Measurements from ENCODE around the gene MRAP2.

MRAP2 gene

GRCh38 chr6:84136364-84137050 lies 102.9 kb downstream of the MRAP2 start:
- DNase-seq, result no peak

DNA sequence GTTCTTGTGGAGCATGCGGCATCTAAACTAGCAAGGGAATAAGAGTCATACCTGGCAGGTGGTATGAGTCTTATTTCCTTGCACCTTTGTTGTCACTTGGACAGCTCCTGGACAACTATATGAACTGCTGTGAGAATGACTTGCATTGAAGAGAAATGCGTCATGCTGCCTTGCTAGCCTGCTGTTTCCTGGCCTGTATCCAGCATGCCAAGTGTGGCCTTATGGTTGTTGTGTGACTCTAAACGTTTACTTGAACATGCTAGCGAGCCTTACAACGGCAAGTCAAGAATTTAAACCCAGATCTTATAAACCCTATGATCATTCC lies 103.4 kb downstream of the MRAP2 start:
- DNase-seq, result no peak

- no peak for DNase-seq
These were observed 104.5 kb downstream of the MRAP2 start for GRCh38 chr6:84137989-84138575.

- no peak for DNase-seq
These were observed 105.7 kb downstream of the MRAP2 start for GRCh38 chr6:84139311-84139710.

Data from MV-4-11 (cell line).